ENCODE data around the gene NELL2.
"Not testable (repeated sequence)": the region's sequence is repeated elsewhere in the genome, so short reads cannot be mapped to it uniquely, and the experiment has no call there.

The NELL2 gene

DNA sequence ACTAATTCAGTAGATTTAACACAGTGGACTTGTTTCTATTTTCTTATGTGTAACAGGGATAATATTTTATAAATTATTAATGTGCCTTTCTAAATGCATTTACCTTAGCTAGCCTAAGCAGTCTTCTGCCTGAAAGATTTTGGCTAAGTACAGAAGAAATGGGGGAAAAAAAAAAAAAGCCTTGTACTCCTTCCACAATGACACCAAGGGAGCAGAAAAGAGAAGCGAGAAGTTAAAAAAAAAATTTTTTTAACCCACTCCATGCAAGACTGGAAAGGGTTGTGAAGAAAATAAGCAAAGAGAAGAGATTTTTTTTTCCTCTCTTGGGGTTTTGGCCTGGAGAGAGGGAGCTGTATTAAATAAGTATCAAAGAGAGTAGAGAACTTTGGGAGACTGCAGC, 28.7 kb downstream of the NELL2 start:
- no peak for DNase-seq (ENCODE audit: low spot score)

DNA sequence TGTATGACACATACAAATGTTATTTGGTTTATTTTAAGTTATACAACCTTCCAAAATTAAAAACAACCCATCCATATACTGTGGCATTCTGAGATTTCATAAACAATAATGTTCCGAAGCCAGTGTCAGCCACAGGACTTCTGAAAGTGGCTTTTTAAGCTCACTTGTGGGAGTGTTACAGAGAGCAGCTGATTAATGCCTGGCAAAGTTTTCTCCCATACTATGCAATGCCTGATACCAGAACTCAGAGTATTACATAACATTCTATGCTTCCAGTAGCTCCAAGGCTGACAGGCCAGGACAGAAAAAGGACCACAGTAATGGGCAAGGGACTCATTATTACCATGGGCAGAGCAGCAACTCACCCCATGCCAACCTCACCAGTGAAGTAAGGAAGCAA, 29.3 kb downstream of the NELL2 start:
- no peak for DNase-seq (ENCODE audit: low spot score)

- DNase-seq (ENCODE audit: low spot score), result no peak
Measured at GRCh38 chr12:44842669-44843068, 33.4 kb downstream of the NELL2 start.

DNA sequence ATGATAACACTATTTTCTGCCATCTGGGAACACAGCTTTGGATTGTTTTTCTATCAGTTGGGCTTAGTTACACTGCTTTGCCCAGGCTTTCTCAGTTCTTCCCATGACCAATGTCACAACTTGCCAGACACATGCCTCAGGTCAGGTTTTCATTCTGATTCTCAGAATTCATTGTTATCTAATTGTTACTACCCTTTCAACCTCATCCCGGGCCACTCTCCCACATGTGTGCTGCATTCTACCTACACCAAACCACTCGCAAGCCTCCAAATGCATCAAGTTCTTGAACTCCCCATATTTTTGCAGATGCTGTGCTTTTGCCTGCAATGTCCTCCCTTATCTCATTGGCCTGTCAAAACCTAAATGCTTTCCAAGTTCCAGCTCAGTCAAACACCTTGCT, 36.3 kb downstream of the NELL2 start:
- DNase-seq (ENCODE audit: low spot score), result no peak

DNA sequence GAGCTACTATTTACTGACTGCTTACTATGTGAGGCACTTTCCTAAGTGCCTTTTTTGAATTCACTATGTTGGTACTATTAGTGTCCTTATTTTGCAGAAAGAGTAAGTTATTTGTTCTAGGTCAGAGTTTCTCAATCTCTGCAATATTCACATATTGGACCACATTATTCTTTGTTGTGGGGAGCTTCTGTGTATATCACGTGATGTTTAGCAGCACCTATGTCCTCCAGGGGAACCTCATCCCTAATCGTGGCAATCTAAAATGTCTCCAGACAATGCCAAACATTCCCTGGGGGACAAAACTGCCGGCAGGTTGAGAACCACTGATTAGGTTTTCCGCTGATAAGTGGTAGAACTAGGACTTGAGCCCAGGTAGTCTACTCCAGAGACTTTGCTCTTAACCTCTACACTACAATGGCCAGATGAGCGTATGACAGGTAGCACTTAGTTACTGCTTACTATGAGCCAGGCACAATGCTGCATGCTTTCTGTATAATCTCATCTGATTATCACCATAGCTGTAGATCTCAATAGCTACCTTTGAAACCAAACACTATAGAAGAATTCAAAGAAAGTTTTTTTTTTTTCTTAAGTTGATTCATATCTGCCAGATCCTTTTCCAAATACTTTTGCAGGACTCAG, 38.9 kb downstream of the NELL2 start:
- DNase-seq (ENCODE audit: low spot score), result no peak

DNA sequence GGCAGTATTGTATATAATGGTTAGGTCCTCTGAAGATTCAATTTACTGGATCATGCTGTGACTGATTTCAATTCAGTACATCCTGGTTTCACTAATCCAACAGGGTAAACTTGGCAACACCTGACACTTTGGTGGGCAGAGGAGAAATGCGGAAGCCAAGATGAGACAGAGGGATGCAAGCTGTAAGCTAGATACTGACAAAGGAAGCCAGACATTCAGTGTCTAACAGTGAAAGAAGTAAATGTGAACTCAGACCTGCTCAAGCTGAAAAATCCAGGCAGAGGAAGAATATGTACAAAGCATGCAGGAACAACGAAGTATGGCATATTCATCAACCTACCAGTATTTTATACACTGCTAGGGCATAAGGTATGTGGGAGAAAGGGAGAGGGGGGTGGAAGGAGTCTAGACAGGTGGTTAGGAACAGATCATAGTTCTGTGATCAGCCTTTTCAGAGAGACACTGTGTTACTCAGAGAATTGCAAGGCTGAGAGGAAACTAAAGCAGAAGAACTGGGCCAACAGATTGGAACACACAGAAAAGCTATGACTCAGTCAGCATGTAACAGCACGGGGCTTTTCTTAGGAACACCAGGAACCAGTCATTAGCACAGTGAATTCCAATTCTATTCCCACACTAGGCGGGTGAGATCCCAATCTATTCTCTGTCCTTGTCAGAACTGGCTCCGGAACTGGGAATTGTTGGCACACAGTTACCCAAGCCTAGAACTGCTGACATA, 40.3 kb downstream of the NELL2 start:
- peak; percentile 8 for DNase-seq (ENCODE audit: low spot score)

GRCh38 chr12:44834996-44835395, 41.1 kb downstream of the NELL2 start:
- DNase-seq (ENCODE audit: low spot score), result not testable (repeated sequence)

GRCh38 chr12:44833561-44833960, 42.6 kb downstream of the NELL2 start:
- no peak for DNase-seq (ENCODE audit: low spot score)

GRCh38 chr12:44830566-44831055, 45.5 kb downstream of the NELL2 start:
- DNase-seq (ENCODE audit: low spot score), result no peak

- DNase-seq (ENCODE audit: low spot score), result no peak
Measured at GRCh38 chr12:44829045-44829444, 47.1 kb downstream of the NELL2 start.

GRCh38 chr12:44827832-44828438, 48.2 kb downstream of the NELL2 start:
- no peak for DNase-seq (ENCODE audit: low spot score)

DNA sequence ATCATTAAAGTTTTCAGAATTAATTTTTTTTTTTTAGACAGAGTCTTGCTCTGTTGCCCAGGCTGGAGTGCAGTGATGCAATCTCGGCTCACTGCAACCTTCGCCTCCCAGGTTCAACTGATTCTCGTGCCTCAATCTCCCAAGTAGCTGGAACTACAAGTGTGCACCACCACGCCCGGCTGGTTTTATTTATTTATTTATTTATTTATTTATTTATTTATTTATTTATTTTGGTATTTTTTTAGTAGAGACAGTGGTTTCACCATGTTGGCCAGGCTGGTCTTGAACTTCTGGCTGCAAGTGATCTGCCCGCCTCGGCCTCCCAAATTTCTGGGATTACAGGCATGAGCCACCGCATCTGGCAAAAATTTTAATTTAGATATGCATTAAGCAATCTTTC, 54.4 kb downstream of the NELL2 start:
- DNase-seq (ENCODE audit: low spot score), result not testable (repeated sequence)

GRCh38 chr12:44819884-44820283, 56.2 kb downstream of the NELL2 start:
- DNase-seq (ENCODE audit: low spot score), result no peak

DNA sequence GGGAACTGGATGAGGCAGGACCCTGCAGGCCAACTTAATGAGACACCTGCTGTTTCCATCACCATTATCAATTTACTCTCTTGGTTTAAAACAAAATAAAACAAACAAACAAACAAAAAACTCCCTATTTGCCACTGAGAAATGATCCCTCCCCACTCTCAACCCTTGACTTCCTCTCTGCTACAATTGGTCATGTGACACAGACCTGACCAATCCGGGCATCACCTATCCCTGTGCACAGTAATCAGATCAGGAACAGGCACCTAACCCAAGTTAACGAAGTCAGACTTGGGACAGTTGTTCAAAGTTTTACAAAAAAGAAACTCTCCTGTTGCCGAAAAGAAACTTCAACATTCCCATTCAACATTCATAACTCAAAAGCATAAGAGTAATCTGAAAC, 58.4 kb downstream of the NELL2 start:
- DNase-seq (ENCODE audit: low spot score), result no peak

DNA sequence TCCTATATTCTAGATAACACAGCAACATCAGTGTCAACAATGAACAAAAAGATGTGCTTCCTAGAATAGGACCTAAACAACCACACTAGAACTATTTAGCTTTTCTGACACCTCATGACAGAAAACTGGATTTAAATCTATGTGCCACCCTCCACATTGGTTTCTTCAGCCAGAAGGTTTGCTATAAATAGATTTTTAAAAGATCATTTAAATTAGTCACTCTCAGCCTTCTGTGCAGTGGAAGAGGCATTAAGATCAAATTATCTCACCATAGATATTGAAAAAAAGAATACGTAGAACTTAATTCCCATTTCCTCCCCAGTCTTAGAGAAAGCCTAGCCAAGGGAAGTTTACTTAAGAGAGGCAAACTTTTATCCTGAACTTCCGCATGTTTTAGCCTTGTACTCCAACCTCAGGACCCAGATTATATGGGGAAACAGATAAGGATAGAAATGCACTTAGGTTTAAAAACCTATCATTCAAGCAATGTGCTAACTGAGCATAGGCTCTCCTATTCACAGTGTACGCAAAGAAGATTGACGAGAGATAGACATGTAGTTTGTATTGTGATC, 59.6 kb downstream of the NELL2 start:
- no peak for DNase-seq (ENCODE audit: low spot score)

- DNase-seq (ENCODE audit: low spot score), result peak; percentile 9
Measured at GRCh38 chr12:44812062-44812461, 64.1 kb downstream of the NELL2 start.

DNA sequence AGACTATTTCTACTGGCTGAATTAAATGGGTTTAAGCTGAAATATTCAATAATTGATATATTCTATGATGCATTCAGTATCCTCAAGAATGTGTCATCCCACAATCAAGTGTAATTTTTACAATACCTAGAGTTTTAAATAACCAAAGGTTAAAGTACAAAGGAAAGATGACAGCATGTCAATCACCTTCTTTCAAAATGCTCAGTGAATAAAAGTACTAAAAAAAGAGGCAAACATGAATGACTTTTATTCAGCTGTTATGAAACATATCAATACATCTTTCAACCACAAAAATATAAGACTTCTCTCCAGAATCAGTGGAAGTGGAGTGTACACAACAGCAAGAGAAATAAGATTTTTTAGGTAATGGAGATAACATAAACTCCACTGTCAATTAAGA, 72.0 kb downstream of the NELL2 start:
- no peak for DNase-seq (ENCODE audit: low spot score)

GRCh38 chr12:44795970-44796369, 80.1 kb downstream of the NELL2 start:
- no peak for DNase-seq (ENCODE audit: low spot score)

GRCh38 chr12:44788731-44789130, 87.4 kb downstream of the NELL2 start:
- no peak for DNase-seq (ENCODE audit: low spot score)

- DNase-seq (ENCODE audit: low spot score), result no peak
Measured at GRCh38 chr12:44780221-44780790, 95.8 kb downstream of the NELL2 start.

- no peak for DNase-seq (ENCODE audit: low spot score)
Measured at GRCh38 chr12:44779766-44780165, 96.3 kb downstream of the NELL2 start.

GRCh38 chr12:44778863-44779262, 97.3 kb downstream of the NELL2 start:
- no peak for DNase-seq (ENCODE audit: low spot score)

GRCh38 chr12:44777044-44777443, 99.1 kb downstream of the NELL2 start:
- DNase-seq (ENCODE audit: low spot score), result no peak

All from RKO (cell line).